GM12891 (cell line): ENCODE measurements around the gene ADGRV1.

Source experiments
- POLR2A ChIP-seq: IDR thresholded peaks from 2 replicates; pipeline ENCODE4 v1.6.1; 2011; ENCODE audit warnings: low read depth, low read length, control low read depth
- POLR2AphosphoS5 ChIP-seq: IDR thresholded peaks from 2 replicates; pipeline ENCODE4 v1.6.1; 2011; ENCODE audit warnings: low read depth, low read length, control low read depth
- SPI1 ChIP-seq: IDR thresholded peaks from 2 replicates; pipeline ENCODE4 v1.6.1; 2011; ENCODE audit warnings: low read depth, low read length, control low read depth

- TF ChIP-seq POLR2A: no peak
- no peak for TF ChIP-seq POLR2AphosphoS5
- TF ChIP-seq SPI1: no peak
These were observed 350.5 kb downstream of the ADGRV1 start for GRCh38 chr5:90909101-90909503.
